ENCODE data around the gene NOVA2. TPM values are rescaled to one million over a fixed set of nuclear protein-coding genes. Genes with fewer than 3 reads are reported as not detected.

The NOVA2 gene
- polyA plus RNA-seq, 1 donor from 2014 or later: 9.3 TPM

DNA sequence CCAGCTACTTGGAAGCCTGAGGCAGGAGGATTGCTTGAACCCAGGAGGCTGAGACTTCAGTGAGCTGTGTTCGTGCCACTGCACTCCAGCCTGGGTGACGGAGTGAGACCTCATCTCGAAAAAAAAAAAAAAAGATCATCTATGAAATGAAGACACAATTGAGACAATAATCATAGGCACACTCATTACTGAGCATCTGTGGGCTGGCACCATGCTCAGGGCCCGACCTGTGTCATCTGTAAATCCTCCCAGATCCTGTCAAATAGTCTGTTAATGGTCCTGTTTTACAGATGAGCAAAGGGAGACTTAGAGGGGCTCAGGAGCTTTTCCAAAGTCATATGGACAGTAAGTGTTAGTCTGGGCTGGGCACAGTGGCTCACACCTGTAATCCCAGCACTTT lies 54.9 kb downstream of the NOVA2 start:
- TF ChIP-seq POLR2AphosphoS5 (IDR thresholded peaks at IDR 0.05) (no peak), SMC3 (conservative IDR thresholded peaks at IDR 0.05; ENCODE audit: poor library complexity) (no peak), RAD21 (conservative IDR thresholded peaks at IDR 0.05) (no peak), CTCF (IDR thresholded peaks at IDR 0.05; ENCODE audit: poor library complexity, severe bottlenecking) (no peak), EP300 (conservative IDR thresholded peaks at IDR 0.05; ENCODE audit: poor library complexity, severe bottlenecking) (no peak), EZH2 (IDR thresholded peaks at IDR 0.05; ENCODE audit: borderline replicate concordance, insufficient read depth, low read length, poor library complexity, severe bottlenecking) (no peak), TAF1 (IDR thresholded peaks at IDR 0.05; ENCODE audit: low read depth) (no peak), MXI1 (conservative IDR thresholded peaks at IDR 0.05; ENCODE audit: poor library complexity, severe bottlenecking) (no peak), REST (IDR thresholded peaks at IDR 0.05; ENCODE audit: borderline replicate concordance) (no peak)

DNA sequence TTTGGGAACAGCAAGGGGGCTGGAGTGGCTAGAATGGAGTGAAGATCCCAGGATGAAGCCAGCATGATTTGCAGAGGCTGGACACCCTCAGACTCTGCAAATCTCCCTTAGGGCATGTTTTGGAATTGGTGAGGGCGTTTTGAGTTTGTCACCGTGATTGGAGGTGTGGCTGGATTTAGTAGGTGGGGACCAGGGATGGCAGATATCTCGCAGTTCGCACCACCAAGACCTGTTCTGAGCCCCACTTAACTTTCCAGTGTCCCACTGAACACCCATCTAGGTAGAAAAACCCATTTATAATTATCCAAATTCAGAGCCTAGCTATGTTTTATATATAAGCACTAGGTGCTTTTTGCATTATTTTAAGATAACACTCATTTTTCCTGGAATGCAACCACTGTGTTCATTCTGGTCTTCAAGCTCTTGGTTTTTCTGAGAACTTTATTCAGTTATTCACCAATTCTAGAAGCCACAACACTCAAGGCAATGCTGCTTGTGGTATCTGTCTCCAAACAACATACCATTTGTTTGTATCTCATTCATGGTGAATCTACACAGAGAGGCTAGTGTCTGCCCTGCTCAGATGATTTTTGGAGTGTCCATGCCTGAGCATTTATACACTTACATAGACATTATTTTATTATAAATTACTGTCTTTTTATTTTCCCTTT lies 56.1 kb downstream of the NOVA2 start:
- Histone ChIP-seq H3K4me2 (ENCODE audit: low read length) (no peak overlapping the region), H3K9me3 (ENCODE audit: low read length) (no peaks in the 10 kb centered on the region), H4K20me1 (ENCODE audit: insufficient read depth) (no peaks in the 10 kb centered on the region), H3K27me3 (ENCODE audit: insufficient read depth, low read depth, low read length) (no peaks in the 10 kb centered on the region), H3K27ac (ENCODE audit: low read length) (no peak overlapping the region), H3K9me2 (ENCODE audit: insufficient read depth, low read length) (no peaks in the 10 kb centered on the region), H3K9ac (ENCODE audit: low read length) (no peak overlapping the region), H3K4me3 (ENCODE audit: low read length) (no peak overlapping the region), H2AFZ (ENCODE audit: low read depth, low read length) (no peak overlapping the region), H3F3A (ENCODE audit: insufficient read depth, low read length, poor library complexity, severe bottlenecking) (no peaks in the 10 kb centered on the region), H3K36me3 (ENCODE audit: insufficient read depth, low read length) (no peaks in the 10 kb centered on the region), H3K79me2 (replicated peaks; ENCODE audit: insufficient read depth, low read length) (no peaks in the 10 kb centered on the region)
- TF ChIP-seq CTCF (IDR thresholded peaks at IDR 0.05; ENCODE audit: poor library complexity, severe bottlenecking) (no peak), EZH2 (IDR thresholded peaks at IDR 0.05; ENCODE audit: borderline replicate concordance, insufficient read depth, low read length, poor library complexity, severe bottlenecking) (no peak), SMC3 (conservative IDR thresholded peaks at IDR 0.05; ENCODE audit: poor library complexity) (no peak), POLR2AphosphoS5 (IDR thresholded peaks at IDR 0.05) (no peak), REST (IDR thresholded peaks at IDR 0.05; ENCODE audit: borderline replicate concordance) (no peak), EP300 (conservative IDR thresholded peaks at IDR 0.05; ENCODE audit: poor library complexity, severe bottlenecking) (no peak), RAD21 (conservative IDR thresholded peaks at IDR 0.05) (no peak), MXI1 (conservative IDR thresholded peaks at IDR 0.05; ENCODE audit: poor library complexity, severe bottlenecking) (no peak), TAF1 (IDR thresholded peaks at IDR 0.05; ENCODE audit: low read depth) (no peak)

More for the DNA sequence above, 54.9 kb downstream of the NOVA2 start:
- H3K4me2 ChIP-seq (ENCODE audit: low read length): no peak overlapping the region
- no peak overlapping the region for H3K9ac ChIP-seq (ENCODE audit: low read length)
- H2AFZ ChIP-seq (ENCODE audit: low read depth, low read length): no peak overlapping the region
- H3K9me2 ChIP-seq (ENCODE audit: insufficient read depth, low read length): no peaks in the 10 kb centered on the region
- H3K9me3 ChIP-seq (ENCODE audit: low read length): no peaks in the 10 kb centered on the region
- H3K79me2 ChIP-seq (replicated peaks; ENCODE audit: insufficient read depth, low read length): no peaks in the 10 kb centered on the region
- no peaks in the 10 kb centered on the region for H3F3A ChIP-seq (ENCODE audit: insufficient read depth, low read length, poor library complexity, severe bottlenecking)
- no peaks in the 10 kb centered on the region for H3K36me3 ChIP-seq (ENCODE audit: insufficient read depth, low read length)
- H3K27me3 ChIP-seq (ENCODE audit: insufficient read depth, low read depth, low read length): no peaks in the 10 kb centered on the region
- no peak overlapping the region for H3K27ac ChIP-seq (ENCODE audit: low read length)
- H3K4me3 ChIP-seq (ENCODE audit: low read length): no peak overlapping the region
- H4K20me1 ChIP-seq (ENCODE audit: insufficient read depth): no peaks in the 10 kb centered on the region

Data from neural cell (in vitro differentiated cells).